GM18951 (cell line): ENCODE measurements around the gene ANKRD13D.

Source experiments
- POLR2A ChIP-seq: IDR thresholded peaks from 4 replicates; pipeline ENCODE4 v1.6.1; 2011; ENCODE audit warnings: mild to moderate bottlenecking; ENCODE audit not compliant: insufficient read length, insufficient read depth; ENCODE audit errors: extremely low read depth
- in situ Hi-C: fragments of 300-500 bp; cut with MboI; formaldehyde crosslinking; loops from one replicate; pipeline ENCODE4 v1.12.0; 2022; ENCODE audit warnings: low sequenced_read_pairs, mixed read lengths, inconsistent platforms; ENCODE audit not compliant: unreplicated experiment

The ANKRD13D gene

GRCh38 chr11:67309661-67310061 is 20.6 kb downstream of the ANKRD13D start:
- no peak for TF ChIP-seq POLR2A
- in situ Hi-C loops: no loop called here

GRCh38 chr11:67310246-67311050 is 21.3 kb downstream of the ANKRD13D start:
- in situ Hi-C loops: no loop called here

GRCh38 chr11:67311051-67311555 is 22.0 kb downstream of the ANKRD13D start:
- in situ Hi-C loops: no loop called here

More at GRCh38 chr11:67310246-67311050, 21.3 kb downstream of the ANKRD13D start:
- no peak for TF ChIP-seq POLR2A

GRCh38 chr11:67311556-67312082 is 22.5 kb downstream of the ANKRD13D start:
- no peak for TF ChIP-seq POLR2A
- in situ Hi-C loops: no loop called here

More at GRCh38 chr11:67311051-67311555, 22.0 kb downstream of the ANKRD13D start:
- TF ChIP-seq POLR2A: no peak

- TF ChIP-seq POLR2A: no peak
- in situ Hi-C loops: no loop called here
These were observed 23.3 kb downstream of the ANKRD13D start for GRCh38 chr11:67312187-67313021.

- in situ Hi-C loops: no loop called here
- no peak for TF ChIP-seq POLR2A
These were observed 24.2 kb downstream of the ANKRD13D start for GRCh38 chr11:67313125-67313890.

- in situ Hi-C loops: no loop called here
- TF ChIP-seq POLR2A: no peak
These were observed 25.1 kb downstream of the ANKRD13D start for GRCh38 chr11:67314218-67314617.

- in situ Hi-C loops: loop anchor here (5.0 kb wide), 1 partner anchor 53 kb away; no protein-coding TSS in a partner anchor
- TF ChIP-seq POLR2A: no peak
These were observed 26.3 kb downstream of the ANKRD13D start for GRCh38 chr11:67315325-67315909.

- TF ChIP-seq POLR2A: no peak
- in situ Hi-C loops: loop anchor here (5.0 kb wide), 1 partner anchor 55 kb away; no protein-coding TSS in a partner anchor
These were observed 27.7 kb downstream of the ANKRD13D start for GRCh38 chr11:67316882-67317204.

- TF ChIP-seq POLR2A: peak; percentile 69
- in situ Hi-C loops: loop anchor here (5.0 kb wide), 1 partner anchor 55 kb away; no protein-coding TSS in a partner anchor
These were observed 28.2 kb downstream of the ANKRD13D start for GRCh38 chr11:67317205-67317887.

GRCh38 chr11:67317888-67318555 is 28.9 kb downstream of the ANKRD13D start:
- no peak for TF ChIP-seq POLR2A
- in situ Hi-C loops: loop anchor here (5.0 kb wide), 1 partner anchor 56 kb away; no protein-coding TSS in a partner anchor

- in situ Hi-C loops: loop anchor here (5.0 kb wide), 1 partner anchor 57 kb away; no protein-coding TSS in a partner anchor
These were observed 29.8 kb downstream of the ANKRD13D start for GRCh38 chr11:67318876-67319275.
